HFFc6 (cell line): ENCODE data around the gene AGFG2. TPM values are rescaled to one million over a fixed set of nuclear protein-coding genes. Genes with fewer than 3 reads are reported as not detected.

Experiments
- DNase-seq: peaks from one replicate; pipeline ENCODE4 v3.0.0-alpha.2; 2018
- H3K27ac Mint-ChIP-seq: 2 replicates; pipeline ENCODE4 v1.8.0; 2020; ENCODE audit warnings: mild to moderate bottlenecking, mixed read lengths
- H3K27me3 Mint-ChIP-seq: 2 replicates; pipeline ENCODE4 v1.8.0; 2021; ENCODE audit warnings: mild to moderate bottlenecking, moderate library complexity, mixed read lengths; ENCODE audit not compliant: insufficient read depth
- H3K36me3 Mint-ChIP-seq: 2 replicates; pipeline ENCODE4 v1.8.0; 2021; ENCODE audit warnings: low read depth, mixed read lengths
- H3K4me1 Mint-ChIP-seq: 2 replicates; pipeline ENCODE4 v1.8.0; 2020; ENCODE audit warnings: low read depth, mixed read lengths
- H3K4me3 Mint-ChIP-seq: 2 replicates; pipeline ENCODE4 v1.8.0; 2020; ENCODE audit warnings: mild to moderate bottlenecking, moderate library complexity, mixed read lengths
- H3K9me3 Mint-ChIP-seq: 2 replicates; pipeline ENCODE4 v1.8.0; 2020; ENCODE audit warnings: mild to moderate bottlenecking, mixed read lengths
- total RNA-seq, 6 experiments: library from RNA; stranded (reverse); fragmentation: NEBNext Ultra II Directional; extraction: Animal tissue kit (Norgen Biotek cat#: 25700); gene quantifications; 2 replicates in 1 of 6; 3 replicates in 5 of 6; pipeline ENCODE4 v1.2.3, GENCODE V29; 2021
- TF ChIP-seq, protein P1 (sequence below): fragments of 200-600 bp; sonication (generic); IDR thresholded peaks from 2 replicates; pipeline ENCODE4 v1.5.0; 2021; ENCODE audit warnings: antibody characterized with exemption, mild to moderate bottlenecking

The AGFG2 gene
- total RNA-seq, 6 experiments from 2014 or later: 14.4 to 21.4 (median 18.9) TPM

DNA sequence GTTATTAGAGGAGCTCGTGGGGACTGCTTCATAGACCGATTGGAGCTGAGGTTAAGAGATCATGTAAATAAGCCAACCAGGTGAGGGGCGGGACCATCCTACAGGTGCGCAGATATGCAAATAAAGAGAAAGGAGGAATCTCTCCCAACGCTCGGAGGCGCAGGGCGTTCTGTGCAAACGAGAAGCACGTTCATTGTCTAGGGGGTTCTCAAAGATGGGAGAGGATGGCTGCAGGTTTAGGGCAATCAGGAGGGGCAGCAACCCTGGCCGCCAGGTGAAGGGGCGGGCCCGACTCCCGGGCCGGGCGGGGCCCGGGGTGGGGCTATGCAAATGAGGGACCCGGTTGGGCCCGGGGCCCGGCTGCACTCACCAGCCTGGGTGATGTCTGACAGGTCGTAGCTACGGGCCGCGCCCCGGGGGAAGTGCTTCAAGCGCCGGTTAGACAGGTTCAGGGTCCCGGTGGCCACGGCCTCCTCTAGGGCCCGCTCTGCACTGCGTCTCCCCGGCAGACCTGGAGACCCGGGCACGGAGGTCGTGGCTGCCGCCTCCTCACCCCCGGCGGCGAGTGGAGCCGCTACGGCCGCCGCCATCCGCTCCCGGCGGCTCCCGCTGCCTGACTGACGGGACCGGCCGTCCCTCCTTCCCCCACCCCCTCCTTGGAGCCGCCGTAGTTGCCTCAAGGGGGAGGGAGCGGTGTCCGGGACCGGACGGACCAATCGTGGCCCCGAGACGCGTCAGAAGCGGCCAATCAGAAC, 46.7 kb downstream of the AGFG2 start, which contains the start of gene LRCH4:
LRCH4 (minus strand) TSS at position 619 of the 755 bp plus-strand sequence; CDS start at position 590, 29 bp downstream.
- H3K4me3 Mint-ChIP-seq: peak within 1 kb of the TSS; percentile 95
- H3K4me1 Mint-ChIP-seq: peaks cover 36% of the 10 kb centered on the region
- TF ChIP-seq, protein P1, sequence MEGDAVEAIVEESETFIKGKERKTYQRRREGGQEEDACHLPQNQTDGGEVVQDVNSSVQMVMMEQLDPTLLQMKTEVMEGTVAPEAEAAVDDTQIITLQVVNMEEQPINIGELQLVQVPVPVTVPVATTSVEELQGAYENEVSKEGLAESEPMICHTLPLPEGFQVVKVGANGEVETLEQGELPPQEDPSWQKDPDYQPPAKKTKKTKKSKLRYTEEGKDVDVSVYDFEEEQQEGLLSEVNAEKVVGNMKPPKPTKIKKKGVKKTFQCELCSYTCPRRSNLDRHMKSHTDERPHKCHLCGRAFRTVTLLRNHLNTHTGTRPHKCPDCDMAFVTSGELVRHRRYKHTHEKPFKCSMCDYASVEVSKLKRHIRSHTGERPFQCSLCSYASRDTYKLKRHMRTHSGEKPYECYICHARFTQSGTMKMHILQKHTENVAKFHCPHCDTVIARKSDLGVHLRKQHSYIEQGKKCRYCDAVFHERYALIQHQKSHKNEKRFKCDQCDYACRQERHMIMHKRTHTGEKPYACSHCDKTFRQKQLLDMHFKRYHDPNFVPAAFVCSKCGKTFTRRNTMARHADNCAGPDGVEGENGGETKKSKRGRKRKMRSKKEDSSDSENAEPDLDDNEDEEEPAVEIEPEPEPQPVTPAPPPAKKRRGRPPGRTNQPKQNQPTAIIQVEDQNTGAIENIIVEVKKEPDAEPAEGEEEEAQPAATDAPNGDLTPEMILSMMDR: 0 out of 2 replicates have a peak, but pooled peaks have one; percentile 8
- peak within 1 kb of the TSS; percentile 87 for H3K27ac Mint-ChIP-seq
- peaks cover 6% of the 10 kb centered on the region for H3K27me3 Mint-ChIP-seq
- H3K36me3 Mint-ChIP-seq: peaks cover 6% of the 10 kb centered on the region
- no peaks in the 10 kb centered on the region for H3K9me3 Mint-ChIP-seq
- DNase-seq: no peak

DNA sequence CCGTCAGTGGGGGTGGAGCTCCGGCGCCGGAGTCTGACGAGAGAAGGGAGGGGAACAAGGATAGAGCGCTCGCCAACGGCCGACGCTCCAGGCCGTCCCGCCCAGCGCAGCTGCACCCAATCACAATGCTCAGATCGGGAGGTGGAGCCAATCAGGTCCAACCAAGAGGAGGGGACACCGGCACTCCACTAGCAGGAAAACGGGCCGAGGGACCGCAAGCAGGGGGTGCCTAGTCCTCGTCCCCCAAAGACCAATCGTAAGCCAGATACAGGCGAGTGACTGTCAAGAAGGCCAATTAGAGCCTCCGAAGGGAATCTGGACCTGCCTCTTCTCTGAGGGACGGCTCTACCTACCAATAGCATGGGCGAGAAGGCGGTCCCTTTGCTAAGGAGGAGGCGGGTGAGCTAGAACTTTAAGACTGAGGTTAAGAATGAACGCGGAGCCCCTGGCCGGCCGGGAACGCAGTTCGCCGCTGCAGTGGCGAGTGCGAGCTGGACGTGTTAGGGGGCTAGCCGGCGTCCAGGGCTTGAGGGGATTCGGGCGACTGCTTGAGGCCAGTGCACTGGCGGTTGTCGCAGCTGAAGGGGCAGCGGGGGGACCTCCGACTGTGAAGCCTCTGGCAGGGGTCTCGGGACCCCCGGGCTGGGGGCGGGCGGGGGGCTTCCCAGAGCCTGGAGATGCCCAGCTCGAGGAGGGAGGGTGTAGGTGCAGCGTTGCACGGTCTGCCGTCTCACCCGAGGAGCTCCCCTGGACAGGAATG, 47.4 kb downstream of the AGFG2 start, which contains the start of gene FBXO24:
FBXO24 (plus strand) TSS at position 63 of the 760 bp plus-strand sequence; CDS start at position 361, 298 bp downstream.
- H3K27ac Mint-ChIP-seq: peak within 1 kb of the TSS; percentile 87
- H3K36me3 Mint-ChIP-seq: peaks cover 6% of the 10 kb centered on the region
- H3K4me1 Mint-ChIP-seq: peaks cover 37% of the 10 kb centered on the region
- TF ChIP-seq, protein P1: no peak
- peaks cover 6% of the 10 kb centered on the region for H3K27me3 Mint-ChIP-seq
- peak; percentile 100 for DNase-seq
- H3K9me3 Mint-ChIP-seq: no peaks in the 10 kb centered on the region
- H3K4me3 Mint-ChIP-seq: peak within 1 kb of the TSS; percentile 95

DNA sequence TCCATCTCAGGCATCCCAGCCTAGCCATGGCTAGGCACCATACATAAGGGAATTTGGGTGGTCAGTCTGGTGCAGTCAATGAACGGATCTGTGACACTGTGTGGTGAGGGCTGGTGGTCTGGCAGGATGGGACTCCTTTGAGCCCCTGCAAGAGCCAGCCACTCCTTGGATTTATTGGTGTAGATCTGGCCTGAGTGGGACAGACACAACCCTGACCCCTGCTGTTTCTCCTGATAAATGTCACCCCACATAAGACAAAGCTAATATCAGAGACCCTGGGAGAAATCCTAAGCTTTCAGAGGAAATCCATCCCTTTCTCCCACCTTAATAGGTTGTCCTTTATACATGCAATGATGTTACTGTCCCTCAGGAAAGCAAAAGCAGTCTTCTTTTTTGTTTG, 49.4 kb downstream of the AGFG2 start:
- H3K4me1 Mint-ChIP-seq: peaks cover 31% of the 10 kb centered on the region
- peak overlapping the region; percentile 42 for H3K4me3 Mint-ChIP-seq
- TF ChIP-seq, protein P1: peak; percentile 64
- DNase-seq: peak; percentile 25
- H3K27me3 Mint-ChIP-seq: peaks cover 6% of the 10 kb centered on the region
- H3K9me3 Mint-ChIP-seq: no peaks in the 10 kb centered on the region
- no peak overlapping the region for H3K27ac Mint-ChIP-seq
- peaks cover 6% of the 10 kb centered on the region for H3K36me3 Mint-ChIP-seq

DNA sequence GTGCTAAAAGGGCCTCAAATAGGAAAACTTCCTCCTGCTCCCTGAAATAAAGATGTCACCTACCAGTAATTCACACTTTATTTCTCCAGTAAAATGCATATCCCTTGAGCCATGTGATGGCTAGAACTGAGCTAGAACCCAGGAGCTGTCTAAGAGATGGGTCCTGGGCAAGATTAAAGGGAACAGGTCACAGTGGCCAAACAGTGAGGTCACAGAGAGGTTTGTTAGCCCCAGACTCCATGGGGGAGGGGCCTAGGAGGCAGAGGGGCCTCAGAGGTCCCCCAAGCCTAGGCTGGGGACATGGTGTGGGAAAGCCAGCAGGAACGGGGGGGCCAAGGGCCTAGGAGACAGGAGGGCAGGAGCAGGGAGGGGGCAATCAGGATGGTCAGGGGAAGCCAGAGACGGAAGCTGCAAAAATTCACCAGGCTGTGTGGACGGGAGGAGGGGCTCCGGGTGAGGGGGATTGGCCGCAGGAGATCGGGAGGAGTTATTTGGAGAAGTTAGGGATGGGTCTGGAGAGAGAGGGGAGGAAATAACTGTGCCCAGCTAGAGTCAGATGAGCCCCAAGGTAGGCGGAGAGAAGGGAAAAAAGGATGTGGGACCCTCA, 50.4 kb downstream of the AGFG2 start:
- H3K9me3 Mint-ChIP-seq: no peaks in the 10 kb centered on the region
- H3K27me3 Mint-ChIP-seq: peaks cover 7% of the 10 kb centered on the region
- TF ChIP-seq, protein P1: no peak
- peaks cover 6% of the 10 kb centered on the region for H3K36me3 Mint-ChIP-seq
- H3K4me1 Mint-ChIP-seq: peaks cover 21% of the 10 kb centered on the region
- H3K27ac Mint-ChIP-seq: no peak overlapping the region
- no peak overlapping the region for H3K4me3 Mint-ChIP-seq
- DNase-seq: no peak

DNA sequence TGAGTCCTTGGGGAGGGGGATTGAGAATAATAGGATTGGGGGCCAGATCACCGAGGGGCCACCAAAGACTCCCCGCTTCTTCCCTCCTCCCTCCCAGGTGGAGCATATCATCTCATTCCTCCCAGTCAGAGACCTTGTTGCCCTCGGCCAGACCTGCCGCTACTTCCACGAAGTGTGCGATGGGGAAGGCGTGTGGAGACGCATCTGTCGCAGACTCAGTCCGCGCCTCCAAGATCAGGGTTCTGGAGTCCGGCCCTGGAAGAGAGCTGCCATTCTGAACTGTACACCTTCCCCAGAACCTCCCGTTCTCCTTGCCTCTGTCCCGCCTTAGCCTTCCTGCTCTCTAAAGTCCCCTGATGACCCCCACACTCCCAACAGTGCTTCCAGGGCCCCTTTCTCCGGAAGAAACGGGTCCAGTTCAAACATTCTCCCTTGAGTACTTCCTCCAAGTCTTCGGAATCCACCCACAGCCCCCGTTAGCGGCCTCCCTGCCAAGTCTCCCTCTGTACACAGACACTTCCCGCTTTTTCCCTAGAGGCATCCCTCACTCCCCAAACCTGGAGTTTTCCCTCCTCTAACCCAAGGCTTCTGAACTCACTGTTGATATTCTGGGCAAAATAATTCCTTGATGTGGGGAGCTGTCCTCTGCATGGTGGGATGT, 51.2 kb downstream of the AGFG2 start:
- TF ChIP-seq, protein P1: no peak
- H3K36me3 Mint-ChIP-seq: peaks cover 2% of the 10 kb centered on the region
- H3K4me1 Mint-ChIP-seq: peaks cover 13% of the 10 kb centered on the region
- H3K4me3 Mint-ChIP-seq: no peak overlapping the region
- no peaks in the 10 kb centered on the region for H3K9me3 Mint-ChIP-seq
- peaks cover 7% of the 10 kb centered on the region for H3K27me3 Mint-ChIP-seq
- H3K27ac Mint-ChIP-seq: no peak overlapping the region
- no peak for DNase-seq
